A673 (cell line): ENCODE data around the gene DENND1A.

Experiments used
- EZH2 ChIP-seq: fragments of 200-600 bp; sonication (generic); IDR thresholded peaks from 2 replicates; pipeline ENCODE4 v1.6.1; 2017; ENCODE audit warnings: borderline replicate concordance, low read depth, mild to moderate bottlenecking, mixed read lengths, antibody characterized with exemption, low read length; ENCODE audit not compliant: poor library complexity, severe bottlenecking
- TF ChIP-seq, protein P1 (sequence below): fragments of 300-800, 200-600 bp; sonication (generic); conservative IDR thresholded peaks from 2 replicates; pipeline ENCODE4 v1.5.1; 2017; ENCODE audit warnings: low read depth, mild to moderate bottlenecking, antibody characterized with exemption, low read length, moderate library complexity, mixed read lengths

DNA sequence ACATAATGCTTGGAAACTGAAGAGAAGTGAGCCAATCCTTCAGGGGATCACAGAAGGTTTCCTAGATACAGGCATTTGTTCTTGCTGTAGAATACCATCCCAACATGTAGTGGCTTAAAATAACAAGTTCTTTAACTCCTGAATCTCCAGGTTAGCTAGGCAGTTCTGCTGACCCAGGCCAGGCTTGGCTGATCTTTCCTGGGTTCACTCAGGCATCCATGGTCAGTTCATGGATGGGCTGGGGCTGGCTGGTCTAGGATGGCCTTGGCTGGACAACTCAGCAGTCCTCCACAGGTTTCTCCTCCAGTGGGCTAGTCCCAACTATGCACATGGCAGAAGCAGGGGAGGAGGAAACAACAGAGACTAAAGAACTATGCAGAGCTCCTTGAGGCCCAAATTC is 37.4 kb upstream of the DENND1A start:
- TF ChIP-seq, protein P1, sequence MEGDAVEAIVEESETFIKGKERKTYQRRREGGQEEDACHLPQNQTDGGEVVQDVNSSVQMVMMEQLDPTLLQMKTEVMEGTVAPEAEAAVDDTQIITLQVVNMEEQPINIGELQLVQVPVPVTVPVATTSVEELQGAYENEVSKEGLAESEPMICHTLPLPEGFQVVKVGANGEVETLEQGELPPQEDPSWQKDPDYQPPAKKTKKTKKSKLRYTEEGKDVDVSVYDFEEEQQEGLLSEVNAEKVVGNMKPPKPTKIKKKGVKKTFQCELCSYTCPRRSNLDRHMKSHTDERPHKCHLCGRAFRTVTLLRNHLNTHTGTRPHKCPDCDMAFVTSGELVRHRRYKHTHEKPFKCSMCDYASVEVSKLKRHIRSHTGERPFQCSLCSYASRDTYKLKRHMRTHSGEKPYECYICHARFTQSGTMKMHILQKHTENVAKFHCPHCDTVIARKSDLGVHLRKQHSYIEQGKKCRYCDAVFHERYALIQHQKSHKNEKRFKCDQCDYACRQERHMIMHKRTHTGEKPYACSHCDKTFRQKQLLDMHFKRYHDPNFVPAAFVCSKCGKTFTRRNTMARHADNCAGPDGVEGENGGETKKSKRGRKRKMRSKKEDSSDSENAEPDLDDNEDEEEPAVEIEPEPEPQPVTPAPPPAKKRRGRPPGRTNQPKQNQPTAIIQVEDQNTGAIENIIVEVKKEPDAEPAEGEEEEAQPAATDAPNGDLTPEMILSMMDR = no peak
- TF ChIP-seq EZH2 = no peak
